Parathyroid adenoma (tissue), 2 donors: Measurements from ENCODE around the gene NMNAT2.
"Not testable (repeated sequence)": the region's sequence is repeated elsewhere in the genome, so short reads cannot be mapped to it uniquely, and the experiment has no call there.

ENCODE experiments used
- H2AFZ ChIP-seq: fragments of 300-600 bp; sonication (generic); one replicate; pipeline ENCODE4 v1.7.0; 2017; ENCODE audit warnings: antibody characterized with exemption, mild to moderate bottlenecking
- H3K27ac ChIP-seq: fragments of 300-600 bp; sonication (generic); one replicate; pipeline ENCODE4 v1.7.0; 2017
- H3K27me3 ChIP-seq: fragments of 300-600 bp; sonication (generic); one replicate; pipeline ENCODE4 v1.7.0; 2017; ENCODE audit warnings: low read length; ENCODE audit not compliant: control insufficient read depth, insufficient read depth
- H3K36me3 ChIP-seq: fragments of 300-600 bp; sonication (generic); one replicate; pipeline ENCODE4 v1.7.0; 2017; ENCODE audit warnings: low read length; ENCODE audit not compliant: control insufficient read depth, insufficient read depth
- H3K4me1 ChIP-seq: fragments of 300-600 bp; sonication (generic); one replicate; pipeline ENCODE4 v1.7.0; 2017; ENCODE audit warnings: control low read depth
- H3K4me2 ChIP-seq: fragments of 300-600 bp; sonication (generic); one replicate; pipeline ENCODE4 v1.7.0; 2017; ENCODE audit warnings: low read length
- H3K4me3 ChIP-seq: fragments of 300-600 bp; sonication (generic); one replicate; pipeline ENCODE4 v1.7.0; 2017; ENCODE audit warnings: low read depth, low read length
- H3K79me2 ChIP-seq: fragments of 300-600 bp; sonication (generic); one replicate; pipeline ENCODE4 v1.7.0; 2017; ENCODE audit warnings: control low read depth
- H3K9ac ChIP-seq: fragments of 300-600 bp; sonication (generic); one replicate; pipeline ENCODE4 v1.7.0; 2017; ENCODE audit warnings: mild to moderate bottlenecking
- H3K9me3 ChIP-seq: fragments of 300-600 bp; sonication (generic); one replicate; pipeline ENCODE4 v1.7.0; 2017; ENCODE audit warnings: low read length; ENCODE audit not compliant: control insufficient read depth
- CTCF ChIP-seq: fragments of 300-600 bp; sonication (generic); IDR thresholded peaks from one replicate; pipeline ENCODE4 v1.7.0; 2017; ENCODE audit warnings: antibody characterized with exemption, mild to moderate bottlenecking
- donor health status: primary hyperparathyroidism.

NMNAT2 gene

GRCh38 chr1:183244466-183244865 is 173.7 kb downstream of the NMNAT2 start:
- no peaks in the 10 kb centered on the region for H3K9me3 ChIP-seq
- H3K4me1 ChIP-seq = no peaks in the 10 kb centered on the region
- no peaks in the 10 kb centered on the region for H3K27me3 ChIP-seq
- no peaks in the 10 kb centered on the region for H3K79me2 ChIP-seq
- H3K9ac ChIP-seq = no peak overlapping the region
- no peaks in the 10 kb centered on the region for H3K36me3 ChIP-seq
- no peak overlapping the region for H3K4me3 ChIP-seq
- H2AFZ ChIP-seq = no peak overlapping the region
- TF ChIP-seq CTCF = no peak
- no peak overlapping the region for H3K4me2 ChIP-seq
- no peak overlapping the region for H3K27ac ChIP-seq

- Histone ChIP-seq H3K9ac (no peak overlapping the region), H3K9me3 (no peaks in the 10 kb centered on the region), H3K27me3 (no peaks in the 10 kb centered on the region), H3K4me2 (no peak overlapping the region), H3K79me2 (no peaks in the 10 kb centered on the region), H3K36me3 (no peaks in the 10 kb centered on the region), H2AFZ (no peak overlapping the region), H3K4me3 (no peak overlapping the region), H3K4me1 (no peaks in the 10 kb centered on the region), H3K27ac (no peak overlapping the region)
- TF ChIP-seq CTCF = no peak
Measured at GRCh38 chr1:183243161-183244050, 174.8 kb downstream of the NMNAT2 start.

- no peak overlapping the region for H2AFZ ChIP-seq
- no peak for TF ChIP-seq CTCF
- no peak overlapping the region for H3K27ac ChIP-seq
- H3K4me3 ChIP-seq = no peak overlapping the region
- no peaks in the 10 kb centered on the region for H3K9me3 ChIP-seq
- no peaks in the 10 kb centered on the region for H3K36me3 ChIP-seq
- H3K79me2 ChIP-seq = no peaks in the 10 kb centered on the region
- H3K9ac ChIP-seq = no peak overlapping the region
- no peak overlapping the region for H3K4me2 ChIP-seq
- no peaks in the 10 kb centered on the region for H3K27me3 ChIP-seq
- H3K4me1 ChIP-seq = no peaks in the 10 kb centered on the region
Measured at GRCh38 chr1:183242556-183242955, 175.6 kb downstream of the NMNAT2 start.

- Histone ChIP-seq H3K9ac (no peak overlapping the region), H3K27ac (no peak overlapping the region), H3K27me3 (no peaks in the 10 kb centered on the region)
Measured at GRCh38 chr1:183241471-183241870, 176.7 kb downstream of the NMNAT2 start.

GRCh38 chr1:183240853-183241252 is 177.3 kb downstream of the NMNAT2 start:
- H3K27me3 ChIP-seq, H3K27ac ChIP-seq, H3K9me3 ChIP-seq, H3K4me3 ChIP-seq, H3K4me1 ChIP-seq, H3K4me2 ChIP-seq, H3K36me3 ChIP-seq, H3K79me2 ChIP-seq, H3K9ac ChIP-seq, H2AFZ ChIP-seq: not testable (repeated sequence)

More at GRCh38 chr1:183241471-183241870, 176.7 kb downstream of the NMNAT2 start:
- no peak for TF ChIP-seq CTCF
- Histone ChIP-seq H3K4me2 (no peak overlapping the region), H3K36me3 (no peaks in the 10 kb centered on the region), H3K4me1 (no peaks in the 10 kb centered on the region), H3K79me2 (no peaks in the 10 kb centered on the region), H3K4me3 (no peak overlapping the region), H2AFZ (no peak overlapping the region), H3K9me3 (no peaks in the 10 kb centered on the region)
